Fibroblast of skin of right quadriceps (primary cell): ENCODE measurements around the gene CERT1.
"Not testable (repeated sequence)": the region's sequence is repeated elsewhere in the genome, so short reads cannot be mapped to it uniquely, and the experiment has no call there.

ENCODE experiments used
- DNase-seq: peaks from one replicate; pipeline ENCODE4 v3.0.0-alpha.2; 2013

The CERT1 gene, protein sequence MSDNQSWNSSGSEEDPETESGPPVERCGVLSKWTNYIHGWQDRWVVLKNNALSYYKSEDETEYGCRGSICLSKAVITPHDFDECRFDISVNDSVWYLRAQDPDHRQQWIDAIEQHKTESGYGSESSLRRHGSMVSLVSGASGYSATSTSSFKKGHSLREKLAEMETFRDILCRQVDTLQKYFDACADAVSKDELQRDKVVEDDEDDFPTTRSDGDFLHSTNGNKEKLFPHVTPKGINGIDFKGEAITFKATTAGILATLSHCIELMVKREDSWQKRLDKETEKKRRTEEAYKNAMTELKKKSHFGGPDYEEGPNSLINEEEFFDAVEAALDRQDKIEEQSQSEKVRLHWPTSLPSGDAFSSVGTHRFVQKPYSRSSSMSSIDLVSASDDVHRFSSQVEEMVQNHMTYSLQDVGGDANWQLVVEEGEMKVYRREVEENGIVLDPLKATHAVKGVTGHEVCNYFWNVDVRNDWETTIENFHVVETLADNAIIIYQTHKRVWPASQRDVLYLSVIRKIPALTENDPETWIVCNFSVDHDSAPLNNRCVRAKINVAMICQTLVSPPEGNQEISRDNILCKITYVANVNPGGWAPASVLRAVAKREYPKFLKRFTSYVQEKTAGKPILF

GRCh38 chr5:75511435-75512382 is at the start of gene CERT1, which contains the start of gene POLK:
Gene CERT1, minus strand, starts transcription at chr5:75511629. Its CDS starts 422 bp downstream, at chr5:75511207.
Gene POLK, plus strand, starts transcription at chr5:75511891.
- peak; percentile 99 for DNase-seq

DNA sequence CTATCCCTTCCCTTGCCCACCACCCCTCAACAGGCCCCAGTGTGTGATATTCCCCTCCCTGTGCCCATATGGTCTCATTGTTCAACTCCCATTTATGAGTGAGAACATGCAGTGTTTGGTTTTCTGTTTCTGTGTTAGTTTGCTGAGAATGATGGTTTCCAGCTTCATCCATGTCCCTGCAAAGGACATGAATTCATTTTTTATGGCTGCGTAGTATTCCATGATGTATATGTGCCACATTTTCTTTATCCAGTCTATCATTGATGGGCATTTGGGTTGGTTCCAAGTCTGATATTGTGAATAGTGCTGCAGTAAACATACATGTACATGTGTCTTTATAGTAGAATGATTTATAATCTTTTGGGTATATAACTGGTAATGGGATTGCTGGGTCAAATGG is 49.2 kb upstream of the CERT1 start:
- not testable (repeated sequence) for DNase-seq

DNA sequence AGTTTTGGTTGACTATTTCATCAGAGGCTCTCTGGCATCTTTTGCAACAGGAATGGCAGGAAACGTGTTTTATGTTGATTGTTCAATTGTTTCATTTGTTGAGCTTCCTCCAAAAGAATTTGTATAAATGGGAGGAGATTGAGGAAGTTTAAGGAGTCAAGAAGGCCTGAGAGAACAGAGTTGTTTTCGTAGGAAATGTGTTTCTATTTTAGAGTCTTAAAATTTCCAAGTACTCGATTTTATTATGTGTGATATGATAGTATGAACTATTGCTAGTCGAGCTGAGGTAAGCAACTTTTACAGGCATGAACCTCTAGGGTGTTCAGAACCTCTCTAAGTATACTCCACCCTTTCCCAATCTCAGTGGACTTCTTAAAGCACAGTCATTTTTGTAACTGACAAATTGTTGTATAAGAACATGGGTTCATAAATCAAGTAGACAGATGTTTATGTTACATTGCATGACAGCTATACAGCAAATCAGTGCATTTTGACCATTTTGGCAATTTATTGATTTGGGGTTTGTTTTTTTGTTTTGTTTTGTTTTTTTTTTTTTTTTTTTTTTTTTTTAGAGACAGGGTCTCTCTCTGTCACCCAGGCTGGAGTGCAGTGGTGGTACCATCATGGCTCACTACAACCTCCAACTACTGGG is 47.7 kb upstream of the CERT1 start:
- peak; percentile 5 for DNase-seq

DNA sequence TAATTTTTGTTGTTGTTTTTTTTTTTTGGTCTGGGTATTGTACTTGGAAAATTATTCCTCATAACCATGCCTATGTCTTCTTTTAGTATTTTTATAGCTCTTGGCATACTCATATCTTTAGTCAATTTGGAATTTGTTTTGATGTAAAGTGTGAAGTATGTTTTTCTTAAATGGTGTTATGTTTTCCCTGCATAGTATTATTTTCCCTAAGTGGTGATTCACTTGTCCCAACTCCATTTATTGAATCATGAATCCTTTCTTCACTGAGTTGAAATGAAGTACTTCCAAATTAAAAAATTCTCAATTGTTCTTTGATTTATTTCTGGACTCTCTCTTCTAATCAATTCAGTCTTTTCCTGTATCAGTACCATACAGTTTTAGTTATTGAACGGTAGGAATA is 46.8 kb upstream of the CERT1 start:
- DNase-seq, result no peak

DNA sequence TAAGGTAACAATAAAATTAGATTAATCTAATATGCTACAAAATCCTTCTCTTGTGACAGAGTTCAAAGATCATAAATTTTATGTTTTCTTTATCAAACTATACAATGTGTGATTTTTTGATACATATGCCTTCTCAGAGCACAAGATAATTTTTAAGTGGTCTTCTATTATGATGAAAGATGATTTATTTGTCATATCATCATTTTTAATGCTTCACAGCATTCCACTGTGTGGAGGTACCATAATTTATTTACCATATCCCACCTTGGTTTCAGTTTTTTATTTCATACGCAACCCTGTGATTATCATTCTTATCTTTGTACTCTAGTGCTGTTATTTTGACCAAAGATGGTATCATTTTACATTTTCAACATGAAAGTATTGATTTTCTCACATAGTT is 41.9 kb upstream of the CERT1 start:
- DNase-seq, result no peak

DNA sequence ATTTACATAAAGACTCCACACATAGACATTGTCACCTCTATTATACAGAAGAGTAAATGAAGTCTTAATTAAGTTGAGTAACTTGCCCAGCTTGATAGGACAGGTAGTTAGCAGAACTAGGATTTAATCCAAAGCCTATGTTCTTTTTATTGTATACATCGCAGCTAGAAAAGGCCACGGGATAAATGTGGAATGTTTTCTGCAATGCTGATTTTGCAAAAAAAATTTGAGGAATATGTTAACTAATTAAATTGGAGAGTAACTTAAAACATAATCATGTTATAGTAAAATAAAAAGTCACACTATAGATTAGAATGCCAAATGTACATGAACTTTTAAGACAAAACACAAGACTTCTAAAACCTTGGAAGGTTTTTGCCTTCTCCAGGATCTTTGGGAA is 41.3 kb upstream of the CERT1 start:
- DNase-seq, result no peak

DNA sequence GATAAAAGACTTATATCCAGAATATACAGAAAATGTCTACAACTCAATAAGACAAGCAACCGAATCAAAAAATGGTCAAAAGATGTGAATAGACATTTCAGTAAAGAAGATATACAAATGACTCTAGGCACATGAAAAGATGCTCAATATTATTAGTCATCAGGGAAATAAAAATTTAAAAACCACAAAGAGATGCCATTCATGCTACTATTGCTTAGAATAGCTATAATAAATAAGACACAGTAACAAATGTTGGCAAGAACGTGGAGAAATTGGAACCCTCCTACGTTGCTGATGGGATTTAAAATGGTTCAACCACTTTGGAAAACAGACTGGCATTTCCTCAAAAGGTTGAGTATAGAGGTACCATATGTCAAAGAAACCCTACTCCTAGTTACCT is 40.0 kb upstream of the CERT1 start:
- peak; percentile 72 for DNase-seq

DNA sequence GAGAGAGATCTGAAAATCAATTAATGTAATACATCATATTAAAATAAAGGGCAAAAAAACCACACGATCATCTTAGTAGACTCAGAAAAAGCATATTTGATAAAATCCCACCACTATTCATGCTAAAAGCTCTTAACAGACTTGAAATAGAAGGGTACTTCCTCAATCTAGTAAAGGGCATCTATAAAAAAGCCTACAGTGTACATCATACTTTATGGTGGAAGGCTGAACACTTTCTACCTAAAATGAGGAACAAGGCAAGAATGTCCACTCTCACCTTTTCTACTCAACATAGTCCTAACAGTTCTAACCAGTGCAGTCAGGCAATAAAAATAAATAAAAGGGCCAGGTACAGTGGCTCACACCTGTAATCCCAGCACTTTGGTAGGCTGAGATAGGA is 39.2 kb upstream of the CERT1 start:
- DNase-seq, result no peak

GRCh38 chr5:75547812-75548211 is 36.4 kb upstream of the CERT1 start:
- no peak for DNase-seq

GRCh38 chr5:75546830-75547229 is 35.4 kb upstream of the CERT1 start:
- DNase-seq, result no peak

DNA sequence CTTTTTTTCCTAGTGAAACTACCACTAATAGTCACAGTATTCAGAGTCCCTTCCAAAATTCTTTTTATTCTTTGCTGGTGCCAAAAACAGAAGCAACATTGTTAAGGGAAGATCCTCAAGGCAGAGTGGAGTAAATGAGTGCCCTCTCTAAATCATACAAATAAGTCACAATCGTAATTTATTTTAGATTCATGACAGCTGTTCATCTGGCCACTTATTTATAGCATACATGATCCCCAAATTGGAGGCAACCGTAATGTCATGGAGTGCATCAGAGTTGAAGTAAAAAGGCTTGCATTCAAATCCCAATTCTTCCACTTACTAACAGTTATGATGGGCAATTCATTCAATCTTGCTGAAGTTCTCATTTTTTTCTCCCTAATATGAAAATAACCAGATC is 33.7 kb upstream of the CERT1 start:
- DNase-seq, result no peak

GRCh38 chr5:75538211-75538610 is 26.8 kb upstream of the CERT1 start:
- DNase-seq, result peak; percentile 8

DNA sequence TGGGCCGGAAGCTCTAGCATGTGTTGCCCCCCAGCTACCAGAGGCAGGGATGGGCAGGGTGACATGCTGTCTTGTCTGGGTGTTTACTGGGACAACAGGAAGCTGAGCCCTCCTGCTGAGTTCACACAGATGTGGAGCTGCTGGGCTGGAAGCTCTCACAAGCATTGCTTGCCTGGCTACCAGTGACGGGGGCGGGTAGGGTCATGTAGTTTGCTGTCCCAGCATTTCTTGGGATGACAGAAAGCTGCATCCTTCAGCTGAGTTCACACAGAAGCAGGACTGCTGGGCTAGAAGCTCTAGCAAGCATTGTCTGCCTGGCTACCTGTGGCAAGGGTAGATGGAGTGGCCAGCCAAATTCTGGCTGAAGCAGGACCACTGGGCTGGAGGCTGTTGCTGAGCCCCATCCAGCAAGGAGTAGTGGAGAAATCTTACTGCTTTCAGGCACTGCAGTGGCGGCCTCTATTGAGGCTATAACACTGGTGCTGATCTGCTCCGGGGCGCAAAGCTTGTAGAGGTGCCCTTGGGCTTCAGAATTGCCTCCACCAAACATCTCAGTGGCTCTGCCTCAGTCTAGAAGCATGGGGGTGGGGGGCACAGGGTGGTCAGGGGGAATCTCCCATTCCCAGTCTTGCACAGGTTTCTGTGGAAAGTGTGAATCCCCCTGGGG is 25.4 kb upstream of the CERT1 start:
- no peak for DNase-seq

- DNase-seq, result no peak
Observed at GRCh38 chr5:75536147-75536546, 24.7 kb upstream of the CERT1 start.

DNA sequence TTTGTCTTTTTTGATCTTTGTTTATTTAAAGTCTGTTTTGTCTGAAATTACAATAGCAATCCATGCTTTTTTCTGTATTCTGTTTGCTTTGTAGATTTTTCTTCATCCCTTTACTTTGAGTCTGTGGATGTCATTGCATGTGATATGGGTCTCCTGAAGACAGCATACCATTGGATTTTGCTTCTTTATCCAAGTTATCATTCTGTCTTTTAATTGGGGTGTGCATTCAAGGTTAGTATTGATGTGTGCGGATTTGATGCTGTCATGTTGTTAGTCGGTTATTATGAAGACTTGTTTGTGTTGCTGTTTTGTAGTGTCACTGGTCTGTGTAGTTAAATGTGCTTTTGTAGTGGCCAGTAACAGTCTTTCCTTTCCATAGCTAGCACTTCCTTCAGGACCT is 23.3 kb upstream of the CERT1 start:
- DNase-seq, result no peak

DNA sequence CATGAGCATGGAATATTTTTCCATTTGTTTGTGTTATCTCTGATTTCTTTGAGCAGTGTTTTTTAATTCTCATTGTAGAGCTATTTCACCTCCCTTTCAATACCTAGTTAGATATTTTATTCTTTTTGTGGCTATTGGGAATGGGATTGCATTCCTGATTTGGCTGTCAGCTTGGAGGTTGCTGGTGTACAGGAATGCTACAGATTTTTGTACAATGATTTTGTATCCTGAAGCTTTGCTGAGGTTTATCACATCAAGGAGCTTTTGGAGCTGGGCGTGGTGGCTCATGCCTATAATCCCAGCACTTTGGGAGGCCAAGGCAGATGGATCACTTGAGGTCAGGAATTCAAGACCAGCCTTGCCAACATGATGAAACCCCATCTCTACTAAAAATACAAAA is 22.3 kb upstream of the CERT1 start:
- DNase-seq, result peak; percentile 77

- no peak for DNase-seq
Observed at GRCh38 chr5:75532190-75532589, 20.8 kb upstream of the CERT1 start.

DNA sequence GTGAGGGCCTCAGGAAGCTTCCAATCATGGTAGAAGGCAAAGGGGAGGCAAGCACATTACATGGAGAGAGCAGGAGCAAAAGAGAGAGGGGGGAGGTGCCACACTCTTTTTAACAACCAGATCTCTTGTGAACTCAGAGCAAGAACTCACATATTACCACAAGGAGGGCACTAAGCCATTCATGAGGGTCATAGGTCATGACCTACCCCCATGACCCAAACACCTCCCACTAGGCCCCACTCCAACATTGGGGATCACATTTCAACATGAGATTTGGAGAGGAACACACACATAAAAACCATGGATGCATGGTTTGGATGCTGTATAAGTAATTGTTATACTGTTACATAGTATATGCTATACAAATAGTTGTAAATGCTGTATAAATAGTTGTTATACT is 17.8 kb upstream of the CERT1 start:
- DNase-seq, result no peak

- DNase-seq, result no peak
Observed at GRCh38 chr5:75526070-75526469, 14.6 kb upstream of the CERT1 start.

GRCh38 chr5:75525344-75525743 is 13.9 kb upstream of the CERT1 start:
- DNase-seq, result no peak

GRCh38 chr5:75524591-75524990 is 13.2 kb upstream of the CERT1 start:
- DNase-seq, result no peak

DNA sequence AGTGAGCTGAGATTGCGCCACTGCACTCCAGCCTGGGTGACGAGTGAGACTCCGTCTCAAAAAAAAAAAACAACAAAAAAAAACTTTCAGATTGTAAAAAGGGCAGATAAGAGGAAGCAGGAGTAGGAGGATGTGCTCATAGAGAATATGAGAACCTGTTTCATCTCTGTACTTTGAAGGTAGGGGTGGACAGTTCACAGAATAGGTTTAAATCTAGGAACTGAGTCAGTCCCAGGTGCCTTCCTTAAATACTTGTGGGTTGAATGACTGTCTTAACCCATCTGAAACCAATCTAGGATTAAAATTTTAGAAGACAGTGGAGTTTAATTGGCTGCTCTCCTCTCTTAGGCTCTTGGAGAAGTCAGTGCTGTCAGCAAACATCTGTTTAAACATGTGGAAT is 12.6 kb upstream of the CERT1 start:
- peak; percentile 26 for DNase-seq
